NCI-H1436 treated with DMSO at 0.1 percent for 48 hours (cell line): ENCODE results near the gene WDR59.
A peak's percentile ranks its signal among the peaks of the same experiment; 100 is the strongest.
"Not testable (repeated sequence)": the region's sequence is repeated elsewhere in the genome, so short reads cannot be mapped to it uniquely, and the experiment has no call there.

Experiments
- DNase-seq: peaks from one replicate; lab custom pipeline; 2025; lab: John Stamatoyannopoulos, UW

Gene WDR59

GRCh38 chr16:75011634-75012307 lies 26.8 kb upstream of the WDR59 start:
- DNase-seq: no peak

DNA sequence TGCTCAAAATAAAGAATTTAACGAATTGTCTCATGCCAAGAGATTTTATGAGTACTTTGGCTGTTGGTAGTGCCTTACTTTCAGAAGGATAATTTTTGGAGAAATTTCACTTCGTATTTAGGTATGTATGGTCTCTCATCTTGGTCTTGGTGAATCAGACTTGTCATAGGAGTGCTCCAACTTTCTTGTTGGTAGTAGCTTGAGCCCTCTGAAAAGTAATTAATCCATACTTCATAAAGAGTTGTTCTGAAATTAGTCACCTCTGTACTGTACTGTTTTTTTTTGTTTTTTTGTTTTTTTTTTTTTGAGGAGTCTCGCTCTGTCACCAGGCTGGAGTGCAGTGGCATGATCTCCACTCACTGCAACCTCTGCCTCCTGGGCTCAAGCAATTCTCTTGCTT lies 25.5 kb upstream of the WDR59 start:
- DNase-seq: no peak

GRCh38 chr16:75007443-75007842 lies 22.5 kb upstream of the WDR59 start:
- no peak for DNase-seq

- no peak for DNase-seq
Measured at GRCh38 chr16:75005697-75006096, 20.8 kb upstream of the WDR59 start.

DNA sequence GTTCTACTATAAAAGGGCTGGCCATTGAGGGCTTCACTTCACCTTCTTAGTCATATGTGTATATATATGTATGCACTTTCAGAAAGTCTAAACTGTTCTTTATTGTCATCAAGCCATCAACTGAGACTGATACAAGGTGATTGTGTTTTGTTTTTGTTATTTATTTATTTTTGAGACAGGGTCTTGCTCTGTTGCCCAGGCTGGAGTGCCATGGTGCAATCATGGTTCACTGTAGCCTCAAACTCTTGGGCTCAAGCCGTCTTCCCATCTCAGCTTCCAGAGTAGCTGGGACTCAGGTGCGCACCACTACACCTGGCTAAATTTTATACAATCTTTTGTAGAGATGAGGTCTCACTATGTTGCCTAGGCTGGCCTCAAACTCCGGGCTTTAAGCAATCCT lies 19.5 kb upstream of the WDR59 start:
- DNase-seq: no peak

DNA sequence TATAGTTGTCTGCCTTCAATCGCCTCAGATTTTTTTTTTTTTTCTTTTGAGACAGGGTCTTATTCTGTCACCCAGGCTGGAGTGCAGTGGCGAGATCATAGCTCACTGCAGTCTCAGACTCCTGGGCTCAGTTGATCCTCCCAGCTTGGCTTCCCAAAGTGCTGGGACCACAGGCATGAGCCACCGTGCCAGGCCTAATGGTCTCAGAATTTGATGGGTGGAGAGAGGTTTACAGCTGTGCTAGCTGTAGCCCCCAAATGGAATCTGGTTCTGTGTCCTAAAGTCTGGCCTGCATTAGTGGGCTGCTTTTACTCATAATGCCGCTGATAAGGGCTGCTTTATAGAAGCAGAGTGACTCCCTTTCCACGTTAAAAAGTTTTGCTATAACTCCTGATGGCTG lies 19.0 kb upstream of the WDR59 start:
- DNase-seq: no peak

DNA sequence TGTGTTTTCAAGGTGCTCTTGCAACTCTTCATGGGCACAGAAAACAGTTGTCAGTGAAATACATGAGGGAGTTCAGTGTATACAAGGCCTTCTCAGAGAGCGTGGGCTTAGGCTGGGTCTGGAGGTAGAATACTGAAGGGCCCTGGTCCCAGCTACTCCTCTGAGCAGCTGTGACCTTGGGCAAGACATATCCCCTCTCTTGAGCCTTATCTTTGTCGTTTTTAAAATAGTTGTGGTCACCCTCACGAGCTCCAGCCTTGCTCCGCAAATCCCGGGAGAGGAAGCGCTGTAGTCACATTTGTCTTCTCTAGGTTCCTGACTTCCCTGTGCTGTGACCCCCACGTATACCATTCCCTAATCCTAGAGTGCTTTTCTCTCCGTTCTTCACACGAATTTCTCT lies 17.6 kb upstream of the WDR59 start:
- no peak for DNase-seq

DNA sequence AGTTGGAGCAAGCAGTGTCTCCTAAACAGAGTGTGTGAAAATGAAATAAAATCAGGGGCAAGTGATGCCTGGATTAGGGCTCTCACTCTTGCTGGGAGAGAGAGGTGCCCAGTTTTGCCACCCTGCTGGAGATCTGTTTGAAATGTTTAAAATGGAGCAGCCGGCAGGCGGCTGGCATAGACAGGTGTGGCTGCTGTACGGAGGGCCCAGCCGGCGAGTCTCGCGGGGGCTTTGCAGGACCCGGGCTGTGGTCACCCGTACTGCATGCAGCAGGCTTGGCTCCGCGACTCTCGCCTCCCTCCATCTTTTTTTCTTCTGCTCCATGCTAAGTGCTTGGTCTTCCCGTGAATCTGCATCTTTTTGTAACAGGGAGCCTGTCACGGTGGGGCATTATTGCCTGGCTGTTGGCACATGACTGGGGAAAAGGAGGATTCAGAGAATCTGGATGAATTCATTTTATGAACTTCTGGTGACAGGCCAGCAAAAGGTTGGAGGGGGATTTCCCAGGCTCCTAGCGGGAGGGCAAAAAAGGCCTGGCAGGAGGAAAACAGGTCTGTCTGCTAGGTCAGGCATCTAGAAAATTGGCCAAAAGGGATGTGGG lies 15.7 kb upstream of the WDR59 start:
- no peak for DNase-seq

DNA sequence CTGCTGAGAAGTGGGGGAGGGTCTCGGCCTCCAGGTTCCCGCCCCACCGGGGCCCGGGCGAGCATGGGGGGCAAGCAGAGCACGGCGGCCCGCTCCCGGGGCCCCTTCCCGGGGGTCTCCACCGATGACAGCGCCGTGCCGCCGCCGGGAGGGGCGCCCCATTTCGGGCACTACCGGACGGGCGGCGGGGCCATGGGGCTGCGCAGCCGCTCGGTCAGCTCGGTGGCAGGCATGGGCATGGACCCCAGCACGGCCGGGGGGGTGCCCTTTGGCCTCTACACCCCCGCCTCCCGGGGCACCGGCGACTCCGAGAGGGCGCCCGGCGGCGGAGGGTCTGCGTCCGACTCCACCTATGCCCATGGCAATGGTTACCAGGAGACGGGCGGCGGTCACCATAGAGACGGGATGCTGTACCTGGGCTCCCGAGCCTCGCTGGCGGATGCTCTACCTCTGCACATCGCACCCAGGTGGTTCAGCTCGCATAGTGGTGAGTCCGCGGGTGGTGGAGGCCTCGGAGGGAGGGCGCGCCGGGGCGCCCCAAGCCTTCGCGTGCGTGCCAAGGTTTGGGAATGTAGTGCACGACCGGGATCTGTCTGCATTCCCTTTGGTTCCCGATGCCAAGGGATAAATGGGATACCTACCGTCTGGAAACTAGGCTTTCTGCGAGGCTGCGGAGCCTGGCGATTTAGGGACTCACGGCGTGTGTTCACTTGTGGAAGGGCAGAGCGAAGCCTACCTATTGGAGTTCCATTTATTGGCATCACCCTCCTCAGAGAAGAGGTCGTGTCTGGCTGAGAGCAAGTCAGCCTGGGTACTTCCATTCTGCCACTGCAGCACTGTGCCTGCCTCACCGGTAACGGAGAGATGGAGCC lies 14.9 kb upstream of the WDR59 start:
- DNase-seq: no peak

DNA sequence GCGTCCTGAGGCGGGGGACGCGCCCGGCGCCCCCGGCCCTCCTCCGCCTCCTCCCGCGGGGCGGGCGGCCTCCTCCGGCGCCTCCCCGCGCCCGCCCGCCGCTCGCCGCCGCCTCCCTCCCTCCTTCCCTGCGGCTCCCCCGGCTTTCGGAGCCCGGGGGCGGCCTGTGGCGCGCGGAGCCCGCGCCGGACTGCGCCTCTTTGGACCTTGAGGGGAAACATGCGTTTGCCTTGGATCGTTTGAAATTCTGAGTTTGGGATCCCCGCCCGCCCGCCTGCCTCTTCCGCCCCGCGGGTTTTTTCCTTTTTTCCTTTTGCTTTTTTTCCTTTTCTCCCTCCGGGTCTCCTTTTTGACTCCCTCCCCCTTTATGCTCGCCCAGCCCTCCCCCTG lies 14.3 kb upstream of the WDR59 start:
- no peak for DNase-seq

- DNase-seq: peak; percentile 49
Measured at GRCh38 chr16:74998481-74999218, 13.7 kb upstream of the WDR59 start, which contains the start of gene ZNRF1. Gene ZNRF1, plus strand, starts transcription at chr16:74999024. Its CDS starts 648 bp downstream, at chr16:74999672.

DNA sequence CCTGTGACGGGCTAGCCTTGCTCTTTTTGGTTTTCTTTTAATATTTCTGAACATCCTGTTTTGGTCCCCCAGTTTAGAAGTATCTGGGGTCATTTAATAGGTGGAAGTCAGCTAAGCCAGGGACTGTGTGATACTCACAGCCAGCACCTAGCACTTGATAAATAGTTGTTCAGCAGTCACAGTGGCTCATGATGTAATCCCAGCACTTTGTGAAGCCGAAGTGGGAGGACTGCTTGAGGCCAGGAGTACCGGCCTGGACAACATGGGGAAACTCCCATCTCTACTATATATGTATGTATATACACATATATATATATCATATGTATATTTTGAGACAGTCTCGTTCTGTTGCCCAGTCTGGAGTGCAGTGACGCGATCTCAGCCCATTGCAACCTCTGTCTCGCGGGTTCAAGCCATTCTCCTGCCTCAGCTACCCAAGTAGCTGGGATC lies 12.1 kb upstream of the WDR59 start:
- DNase-seq: no peak

- DNase-seq: no peak
Measured at GRCh38 chr16:74995986-74996385, 11.1 kb upstream of the WDR59 start.

- no peak for DNase-seq
Measured at GRCh38 chr16:74991593-74992403, 6.9 kb upstream of the WDR59 start.

DNA sequence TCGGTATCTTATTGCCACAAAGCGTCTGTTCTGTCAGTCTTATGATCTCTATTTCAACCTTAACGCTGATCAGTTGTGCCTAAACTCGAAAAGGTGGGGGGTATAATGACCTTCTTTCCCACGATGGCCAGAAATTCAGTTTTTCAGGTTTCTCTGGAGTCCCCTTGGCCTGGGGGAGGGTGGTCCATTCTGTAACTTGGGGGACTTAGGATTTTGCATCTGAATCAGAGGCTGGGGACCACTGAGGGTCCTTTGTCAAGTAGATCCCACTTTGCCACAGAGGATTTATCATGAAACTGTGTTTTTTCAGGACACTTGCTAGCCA lies 6.3 kb upstream of the WDR59 start:
- DNase-seq: no peak

GRCh38 chr16:74990832-74991231 lies 5.9 kb upstream of the WDR59 start:
- no peak for DNase-seq

DNA sequence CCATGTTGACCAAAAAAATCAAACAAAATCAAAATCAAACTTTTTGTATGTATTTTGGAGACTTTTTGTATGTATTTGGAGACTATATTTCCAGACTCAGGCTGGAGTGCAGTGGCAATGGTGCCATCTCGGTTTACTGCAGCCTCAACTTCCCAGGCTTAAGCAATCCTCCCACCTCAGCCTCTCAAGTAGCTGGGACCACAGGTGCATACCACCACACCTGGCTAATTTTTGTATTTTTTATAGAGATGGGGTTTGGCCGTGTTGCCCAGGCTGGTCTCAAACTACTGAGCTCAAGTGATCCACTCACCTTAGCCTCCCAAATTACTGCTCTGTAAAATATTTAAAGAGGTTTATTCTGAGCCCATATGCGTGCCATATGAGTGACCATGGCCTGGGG lies 4.9 kb upstream of the WDR59 start:
- not testable (repeated sequence) for DNase-seq

DNA sequence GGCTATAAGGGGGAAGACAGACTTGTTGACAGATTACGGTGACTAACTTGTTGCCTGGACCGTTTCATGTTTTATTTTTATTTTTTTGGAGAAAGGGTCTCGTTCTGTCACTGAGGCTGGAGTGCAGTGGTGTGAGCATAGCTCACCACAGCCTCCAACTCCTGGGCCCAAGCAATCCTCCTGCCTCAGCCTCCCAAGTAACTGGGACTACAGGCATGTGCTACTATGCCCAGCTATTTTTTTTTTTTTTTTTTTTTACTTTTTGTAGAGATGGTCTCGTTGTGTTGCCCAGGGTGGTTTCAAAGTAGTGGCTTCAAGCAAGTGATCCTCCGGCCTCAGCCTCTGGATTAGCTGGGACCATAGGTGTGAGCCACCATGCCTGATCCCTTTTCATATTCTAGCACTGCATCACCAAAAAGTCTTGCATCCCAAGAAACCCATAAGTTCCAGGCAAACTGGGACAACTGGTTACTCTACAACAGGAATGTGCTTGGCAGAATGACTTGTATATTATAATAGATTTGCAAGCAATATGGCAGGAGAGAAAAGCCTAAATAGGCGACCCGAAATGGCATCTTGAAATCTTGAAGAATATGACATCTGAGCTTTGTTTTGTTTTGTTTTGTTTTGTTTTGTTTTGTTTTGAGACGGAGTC lies 2.2 kb upstream of the WDR59 start:
- no peak for DNase-seq

- DNase-seq: no peak
Measured at GRCh38 chr16:74984194-74984528, 762 bp downstream of the WDR59 start.

- DNase-seq: no peak
Measured at GRCh38 chr16:74982256-74982655, 2.7 kb downstream of the WDR59 start.

- DNase-seq: no peak
Measured at GRCh38 chr16:74975591-74975990, 9.3 kb downstream of the WDR59 start.
